ENCODE data around the gene CNIH2. TPM values are rescaled to one million over a fixed set of nuclear protein-coding genes. Genes with fewer than 3 reads are reported as not detected.

The CNIH2 gene
- total and polyA plus RNA-seq, 7 donors: 0.63 to 1.7 TPM; not detected in 5

GRCh38 chr11:66332371-66333219 lies 54.6 kb downstream of the CNIH2 start:
- H3K27me3 ChIP-seq: no peaks in the 10 kb centered on the region
- no peaks in the 10 kb centered on the region for H3K9me3 ChIP-seq
- intact Hi-C loops (cut with DNase I): no loop called here
- H3K4me1 ChIP-seq: peaks cover 0 to 43% (median 40%) of the 10 kb centered on the region in 4 donors
- DNase-seq: peak; percentile 56
- TF ChIP-seq EP300 (IDR thresholded peaks at IDR 0.05) (no peak), POLR2AphosphoS5 (IDR thresholded peaks at IDR 0.05) (no peak), POLR2A (IDR thresholded peaks at IDR 0.05) (no peak)
- TF ChIP-seq, protein P1, sequence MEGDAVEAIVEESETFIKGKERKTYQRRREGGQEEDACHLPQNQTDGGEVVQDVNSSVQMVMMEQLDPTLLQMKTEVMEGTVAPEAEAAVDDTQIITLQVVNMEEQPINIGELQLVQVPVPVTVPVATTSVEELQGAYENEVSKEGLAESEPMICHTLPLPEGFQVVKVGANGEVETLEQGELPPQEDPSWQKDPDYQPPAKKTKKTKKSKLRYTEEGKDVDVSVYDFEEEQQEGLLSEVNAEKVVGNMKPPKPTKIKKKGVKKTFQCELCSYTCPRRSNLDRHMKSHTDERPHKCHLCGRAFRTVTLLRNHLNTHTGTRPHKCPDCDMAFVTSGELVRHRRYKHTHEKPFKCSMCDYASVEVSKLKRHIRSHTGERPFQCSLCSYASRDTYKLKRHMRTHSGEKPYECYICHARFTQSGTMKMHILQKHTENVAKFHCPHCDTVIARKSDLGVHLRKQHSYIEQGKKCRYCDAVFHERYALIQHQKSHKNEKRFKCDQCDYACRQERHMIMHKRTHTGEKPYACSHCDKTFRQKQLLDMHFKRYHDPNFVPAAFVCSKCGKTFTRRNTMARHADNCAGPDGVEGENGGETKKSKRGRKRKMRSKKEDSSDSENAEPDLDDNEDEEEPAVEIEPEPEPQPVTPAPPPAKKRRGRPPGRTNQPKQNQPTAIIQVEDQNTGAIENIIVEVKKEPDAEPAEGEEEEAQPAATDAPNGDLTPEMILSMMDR (IDR thresholded peaks at IDR 0.05): no peak
- no peak overlapping the region for H3K27ac ChIP-seq
- WGBS, 2 donors: 86 to 87% methylated on average over 18 of the region's 18 CpGs
- H3K36me3 ChIP-seq: peaks cover 0 to 22% (median 3%) of the 10 kb centered on the region in 4 donors
- no peak overlapping the region for H3K4me3 ChIP-seq

DNA sequence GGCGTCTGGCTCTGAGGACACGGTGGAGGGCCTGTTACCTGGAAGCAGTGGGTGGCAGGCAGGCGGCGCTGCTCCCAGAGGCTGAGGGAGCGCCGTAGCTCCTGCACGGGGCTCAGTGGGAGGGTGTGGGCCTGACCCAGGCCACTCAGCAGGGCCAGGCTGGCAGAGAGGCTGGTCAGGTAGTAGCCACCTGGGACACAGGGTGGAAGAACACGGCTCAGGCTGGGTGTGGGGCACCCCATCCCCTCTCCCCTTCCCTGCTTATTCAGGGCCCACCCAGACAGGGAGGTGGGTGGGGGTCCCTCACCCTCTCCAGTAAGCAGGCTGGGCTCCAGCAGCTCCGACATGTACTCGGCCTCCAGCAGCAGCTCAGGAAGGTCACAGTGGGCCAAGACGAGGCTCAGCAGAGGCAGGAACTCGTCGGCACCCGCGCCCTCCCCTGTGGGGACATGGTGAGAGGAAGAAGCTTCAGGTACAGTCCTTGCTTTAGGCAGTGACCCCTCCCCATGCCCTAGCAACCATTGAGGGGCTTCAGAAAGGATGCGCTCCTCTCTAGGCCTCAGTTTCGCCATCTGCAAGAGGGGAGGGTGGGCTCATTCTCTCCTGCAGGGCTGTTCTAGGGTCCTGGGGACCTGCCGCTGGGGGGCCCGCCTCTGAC lies 55.4 kb downstream of the CNIH2 start:
- H3K9me3 ChIP-seq: no peaks in the 10 kb centered on the region
- intact Hi-C loops (cut with DNase I): no loop called here

More for the DNA sequence above, 55.4 kb downstream of the CNIH2 start:
- WGBS, 2 donors: 91 to 93% methylated on average over 19 of the region's 19 CpGs
- Histone ChIP-seq H3K4me3 (no peak overlapping the region), H3K4me1 (peaks cover 0 to 36% (median 33%) of the 10 kb centered on the region in 4 donors), H3K27me3 (no peaks in the 10 kb centered on the region), H3K27ac (no peak overlapping the region), H3K36me3 (peaks cover 0 to 29% (median 3%) of the 10 kb centered on the region in 4 donors)
- DNase-seq: peak; percentile 52
- TF ChIP-seq, protein P1 (IDR thresholded peaks at IDR 0.05): no peak
- no peak for TF ChIP-seq POLR2AphosphoS5 (IDR thresholded peaks at IDR 0.05)
- no peak for TF ChIP-seq POLR2A (IDR thresholded peaks at IDR 0.05)
- no peak for TF ChIP-seq EP300 (IDR thresholded peaks at IDR 0.05)

Other genes with a start within 250 kb of the CNIH2 start
- gene GAL3ST3, start 229.0 kb upstream of the CNIH2 start, total RNA-seq: not detected
- gene GAL3ST3, start 229.0 kb upstream of the CNIH2 start, polyA plus RNA-seq: under 1 TPM in 1 of 3 donors, not detected in 2; 0.04 TPM
- gene SF3B2, start 225.8 kb upstream of the CNIH2 start, total RNA-seq: 100 to 1,000 TPM in 2 of 4 donors, 10 to 100 TPM in 2; 75.5 to 122 (median 102) TPM
- 100 to 1,000 TPM in 1 of 3 donors, 10 to 100 TPM in 2; 71.7 to 119 (median 91.9) TPM for gene SF3B2, start 225.8 kb upstream of the CNIH2 start, polyA plus RNA-seq
- 10 to 100 TPM; 16.3 to 75.9 (median 26.5) TPM for gene PACS1, start 207.9 kb upstream of the CNIH2 start, total RNA-seq
- gene PACS1, start 207.9 kb upstream of the CNIH2 start, polyA plus RNA-seq: 10 to 100 TPM in 1 of 3 donors, 1 to 10 TPM in 2; 2.1 to 28.0 (median 5.4) TPM
- 10 to 100 TPM; 16.1 to 29.9 (median 24.1) TPM for gene KLC2, start 20.5 kb upstream of the CNIH2 start, total RNA-seq
- 10 to 100 TPM in 1 of 3 donors, 1 to 10 TPM in 2; 5.4 to 20.5 (median 6.5) TPM for gene KLC2, start 20.5 kb upstream of the CNIH2 start, polyA plus RNA-seq
- 10 to 100 TPM; 65.4 to 93.7 (median 77.3) TPM for gene RAB1B, start 9.5 kb upstream of the CNIH2 start, total RNA-seq
- 100 to 1,000 TPM; 196 to 286 (median 243) TPM for gene RAB1B, start 9.5 kb upstream of the CNIH2 start, polyA plus RNA-seq
- gene YIF1A, start 11.0 kb downstream of the CNIH2 start, total RNA-seq: 10 to 100 TPM; 43.5 to 72.4 (median 61.9) TPM
- gene YIF1A, start 11.0 kb downstream of the CNIH2 start, polyA plus RNA-seq: 100 to 1,000 TPM in 1 of 3 donors, 10 to 100 TPM in 2; 30.3 to 104 (median 45.0) TPM
- under 1 TPM in 2 of 4 donors, not detected in 2; 0.27 to 0.36 TPM for gene TMEM151A, start 13.7 kb downstream of the CNIH2 start, total RNA-seq
- gene TMEM151A, start 13.7 kb downstream of the CNIH2 start, polyA plus RNA-seq: under 1 TPM in 1 of 3 donors, not detected in 2; 0.36 TPM
- gene CD248, start 38.9 kb downstream of the CNIH2 start, total RNA-seq: 10 to 100 TPM in 2 of 4 donors, 1 to 10 TPM in 2; 5.8 to 26.3 (median 13.0) TPM
- 10 to 100 TPM in 1 of 3 donors, 1 to 10 TPM in 2; 1.2 to 13.7 (median 3.0) TPM for gene CD248, start 38.9 kb downstream of the CNIH2 start, polyA plus RNA-seq
- 1 to 10 TPM in 3 of 4 donors, under 1 TPM in 1; 0.68 to 6.1 (median 2.4) TPM for gene RIN1, start 58.3 kb downstream of the CNIH2 start, total RNA-seq
- 10 to 100 TPM in 1 of 3 donors, 1 to 10 TPM in 2; 2.4 to 10.2 (median 3.2) TPM for gene RIN1, start 58.3 kb downstream of the CNIH2 start, polyA plus RNA-seq
- gene BRMS1, start 66.9 kb downstream of the CNIH2 start, total RNA-seq: 10 to 100 TPM; 20.2 to 36.2 (median 24.9) TPM
- 10 to 100 TPM; 65.4 to 81.8 (median 72.1) TPM for gene BRMS1, start 66.9 kb downstream of the CNIH2 start, polyA plus RNA-seq
- gene B4GAT1, start 69.5 kb downstream of the CNIH2 start, total RNA-seq: 10 to 100 TPM; 41.4 to 43.5 (median 43.1) TPM
- gene B4GAT1, start 69.5 kb downstream of the CNIH2 start, polyA plus RNA-seq: 10 to 100 TPM in 1 of 3 donors, 1 to 10 TPM in 2; 4.2 to 17.4 (median 4.8) TPM
- under 1 TPM; 0.41 to 0.99 (median 0.63) TPM for gene SLC29A2, start 93.6 kb downstream of the CNIH2 start, total RNA-seq
- 10 to 100 TPM in 1 of 3 donors, 1 to 10 TPM in 2; 2.4 to 28.0 (median 2.5) TPM for gene SLC29A2, start 93.6 kb downstream of the CNIH2 start, polyA plus RNA-seq
- gene NPAS4, start 142.9 kb downstream of the CNIH2 start, total RNA-seq: 1 to 10 TPM in 1 of 4 donors, under 1 TPM in 3; 0.49 to 2.5 (median 0.83) TPM
- gene NPAS4, start 142.9 kb downstream of the CNIH2 start, polyA plus RNA-seq: under 1 TPM in 1 of 3 donors, not detected in 2; 0.19 TPM
- gene MRPL11, start 160.7 kb downstream of the CNIH2 start, total RNA-seq: 10 to 100 TPM; 54.2 to 77.8 (median 61.3) TPM
- 100 to 1,000 TPM in 1 of 3 donors, 10 to 100 TPM in 2; 60.6 to 110 (median 70.3) TPM for gene MRPL11, start 160.7 kb downstream of the CNIH2 start, polyA plus RNA-seq
- 10 to 100 TPM; 16.9 to 26.4 (median 23.0) TPM for gene PELI3, start 188.7 kb downstream of the CNIH2 start, total RNA-seq
- gene PELI3, start 188.7 kb downstream of the CNIH2 start, polyA plus RNA-seq: 1 to 10 TPM; 5.0 to 6.0 (median 5.3) TPM
- gene DPP3, start 202.3 kb downstream of the CNIH2 start, total RNA-seq: 10 to 100 TPM in 1 of 4 donors, 1 to 10 TPM in 3; 5.1 to 15.5 (median 9.4) TPM
- 10 to 100 TPM; 33.0 to 86.5 (median 66.6) TPM for gene DPP3, start 202.3 kb downstream of the CNIH2 start, polyA plus RNA-seq
- gene BBS1, start 232.5 kb downstream of the CNIH2 start, total RNA-seq: 10 to 100 TPM; 50.2 to 91.4 (median 57.8) TPM
- 10 to 100 TPM in 1 of 3 donors, 1 to 10 TPM in 2; 7.8 to 19.0 (median 9.0) TPM for gene BBS1, start 232.5 kb downstream of the CNIH2 start, polyA plus RNA-seq